ENCODE data around the gene CHD9. TPM values are rescaled to one million over a fixed set of nuclear protein-coding genes. Genes with fewer than 3 reads are reported as not detected.

CHD9 gene
- total RNA-seq, 1 donor from 2014 or later = 67.4 TPM

- ChIA-PET POLR2A (interaction anchor here (0.6 to 3.4 kb wide), 10 partner anchors 9 to 642 kb away, joined by 3 to 30 read pairs (median 4); partner anchors contain the start of genes FTO and RPGRIP1L), CTCF (interaction anchor here (0.8 to 2.0 kb wide), 5 partner anchors 37 to 147 kb away, joined by 3 to 7 read pairs (median 4); no protein-coding TSS in a partner anchor)
- intact Hi-C loops (cut with micrococcal nuclease) = loop anchor here (1.0 to 2.0 kb wide), 6 partner anchors 7 to 441 kb away; partner anchors contain the start of genes AKTIP and CHD9
- H3K36me3 Mint-ChIP-seq (ENCODE audit: low read depth) = peaks cover 4% of the 10 kb centered on the region
- no peaks in the 10 kb centered on the region for H3K9me3 Mint-ChIP-seq
- peak overlapping the region; percentile 65 for H3K4me3 Mint-ChIP-seq
- DNase-seq (peak; percentile 65), ATAC-seq (ENCODE audit: low read depth) (peak; percentile 82)
- peaks cover 88% of the 10 kb centered on the region for H3K4me1 Mint-ChIP-seq
- TF ChIP-seq CTCF (IDR thresholded peaks at IDR 0.05) = no peak
- H3K27me3 Mint-ChIP-seq = no peaks in the 10 kb centered on the region
- peak overlapping the region; percentile 82 for H3K27ac Mint-ChIP-seq
Measured at GRCh38 chr16:53061701-53062159, 6.9 kb downstream of the CHD9 start.

DNA sequence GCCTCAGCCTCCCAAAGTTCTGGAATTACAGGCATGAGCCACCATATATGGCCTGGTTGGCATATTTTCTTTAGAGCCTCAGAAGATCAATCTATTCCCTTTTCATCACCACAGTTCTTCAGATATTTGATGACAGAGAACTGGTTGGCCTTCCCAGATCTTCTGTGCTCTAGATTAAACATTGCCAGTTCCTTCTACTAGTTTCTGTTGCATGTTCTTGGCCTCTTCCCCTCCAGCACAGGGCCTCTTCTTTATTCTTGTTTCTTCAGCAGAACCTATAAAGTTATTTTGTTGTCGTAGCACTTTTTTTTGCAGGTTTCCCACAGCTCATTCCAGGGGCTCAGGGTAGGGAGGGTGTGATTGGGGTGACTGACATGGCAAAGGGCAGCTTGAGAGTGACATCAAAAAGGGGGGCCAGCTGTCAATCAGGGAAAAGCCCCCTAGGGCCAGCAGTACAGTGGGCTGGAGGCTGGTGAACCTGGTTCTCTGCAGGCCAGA is 9.3 kb downstream of the CHD9 start:
- peaks cover 6% of the 10 kb centered on the region for H3K36me3 Mint-ChIP-seq (ENCODE audit: low read depth)
- peaks cover 86% of the 10 kb centered on the region for H3K4me1 Mint-ChIP-seq
- ATAC-seq (ENCODE audit: low read depth) = no peak
- ChIA-PET POLR2A (interaction anchor here (0.9 to 3.6 kb wide), 5 partner anchors 9 to 57 kb away, joined by 3 to 26 read pairs (median 4); partner anchors contain the start of gene CHD9), CTCF (interaction anchor here (1.2 to 1.9 kb wide), 2 partner anchors 9 to 66 kb away, joined by 3 to 7 read pairs; partner anchors contain the start of gene CHD9)
- no peaks in the 10 kb centered on the region for H3K27me3 Mint-ChIP-seq
- no peaks in the 10 kb centered on the region for H3K9me3 Mint-ChIP-seq
- DNase-seq = no peak
- intact Hi-C loops (cut with micrococcal nuclease) = no loop called here
- TF ChIP-seq CTCF (IDR thresholded peaks at IDR 0.05) = no peak
- H3K27ac Mint-ChIP-seq = peak overlapping the region; percentile 80
- peak overlapping the region; percentile 39 for H3K4me3 Mint-ChIP-seq

GRCh38 chr16:53065461-53066061 is 10.8 kb downstream of the CHD9 start:
- peaks cover 86% of the 10 kb centered on the region for H3K4me1 Mint-ChIP-seq
- DNase-seq (no peak), ATAC-seq (ENCODE audit: low read depth) (no peak)
- peak overlapping the region; percentile 63 for H3K27ac Mint-ChIP-seq
- peaks cover 12% of the 10 kb centered on the region for H3K36me3 Mint-ChIP-seq (ENCODE audit: low read depth)
- H3K9me3 Mint-ChIP-seq = no peaks in the 10 kb centered on the region
- TF ChIP-seq CTCF (IDR thresholded peaks at IDR 0.05) = no peak
- intact Hi-C loops (cut with micrococcal nuclease) = no loop called here
- no peaks in the 10 kb centered on the region for H3K27me3 Mint-ChIP-seq
- no peak overlapping the region for H3K4me3 Mint-ChIP-seq
- ChIA-PET CTCF (interaction anchor here (1.1 to 1.8 kb wide), 3 partner anchors 11 to 93 kb away, joined by 3 to 6 read pairs (median 4); partner anchors contain the start of gene CHD9), POLR2A (interaction anchor here (0.6 to 3.6 kb wide), 5 partner anchors 14 to 227 kb away, joined by 3 to 26 read pairs (median 4); no protein-coding TSS in a partner anchor)

- H3K27ac Mint-ChIP-seq = peak overlapping the region; percentile 46
- TF ChIP-seq CTCF (IDR thresholded peaks at IDR 0.05) = no peak
- intact Hi-C loops (cut with micrococcal nuclease) = no loop called here
- no peak for DNase-seq
- H3K27me3 Mint-ChIP-seq = no peaks in the 10 kb centered on the region
- no peak for ATAC-seq (ENCODE audit: low read depth)
- ChIA-PET CTCF (interaction anchor here (1.2 kb wide), 1 partner anchor 13 kb away, joined by 5 read pairs; the partner anchor contains the start of gene CHD9), POLR2A (interaction anchor here (1.0 kb wide), 3 partner anchors 12 to 32 kb away, joined by 3 to 4 read pairs (median 3); partner anchors contain the start of gene CHD9)
- peak overlapping the region; percentile 15 for H3K4me3 Mint-ChIP-seq
- H3K4me1 Mint-ChIP-seq = peaks cover 84% of the 10 kb centered on the region
- no peaks in the 10 kb centered on the region for H3K9me3 Mint-ChIP-seq
- H3K36me3 Mint-ChIP-seq (ENCODE audit: low read depth) = peaks cover 15% of the 10 kb centered on the region
Measured at GRCh38 chr16:53067675-53068074, 12.9 kb downstream of the CHD9 start.

- TF ChIP-seq CTCF (IDR thresholded peaks at IDR 0.05) = no peak
- no peak for DNase-seq
- peak; percentile 80 for ATAC-seq (ENCODE audit: low read depth)
- Mint-ChIP-seq H3K27me3 (no peaks in the 10 kb centered on the region), H3K9me3 (no peaks in the 10 kb centered on the region), H3K4me1 (peaks cover 87% of the 10 kb centered on the region), H3K4me3 (peak overlapping the region; percentile 44), H3K27ac (peak overlapping the region; percentile 69), H3K36me3 (ENCODE audit: low read depth) (peaks cover 15% of the 10 kb centered on the region)
- intact Hi-C loops (cut with micrococcal nuclease) = no loop called here
- POLR2A ChIA-PET = interaction anchor here (1.0 kb wide), 3 partner anchors 13 to 31 kb away, joined by 3 to 4 read pairs (median 3); partner anchors contain the start of gene CHD9
- CTCF ChIA-PET = interaction anchor here (1.2 kb wide), 1 partner anchor 13 kb away, joined by 5 read pairs; the partner anchor contains the start of gene CHD9
Measured at GRCh38 chr16:53068423-53068833, 13.6 kb downstream of the CHD9 start.
